OCI-LY1 (cell line): ENCODE results near the gene PRKD2.

Source experiments
- H2AFZ ChIP-seq: fragments of 200-600 bp; sonication (generic), shearing (Covaris generic); 2 replicates; pipeline ENCODE4 v1.6.0; 2014; ENCODE audit warnings: antibody characterized with exemption, mild to moderate bottlenecking, low read length
- H3F3A ChIP-seq: fragments of 200-600 bp; sonication (generic), shearing (Covaris generic); 2 replicates; pipeline ENCODE4 v1.6.0; 2014; ENCODE audit warnings: mild to moderate bottlenecking, antibody characterized with exemption, low read length, moderate library complexity; ENCODE audit not compliant: insufficient read depth
- H3K27ac ChIP-seq: fragments of 200-600 bp; sonication (generic); 2 replicates; pipeline ENCODE4 v1.5.1; 2014; ENCODE audit warnings: low read length, mixed run types, mild to moderate bottlenecking, low read depth; ENCODE audit not compliant: poor library complexity, severe bottlenecking
- H3K27me3 ChIP-seq: fragments of 200-600 bp; sonication (generic); 2 replicates; pipeline ENCODE4 v1.6.0; 2014; ENCODE audit warnings: antibody characterized with exemption, mild to moderate bottlenecking, low read length, moderate library complexity; ENCODE audit not compliant: insufficient read depth
- H3K36me3 ChIP-seq: fragments of 200-600 bp; sonication (generic); 2 replicates; pipeline ENCODE4 v1.6.1; 2014; ENCODE audit warnings: mild to moderate bottlenecking, antibody characterized with exemption, low read length, moderate library complexity, mixed read lengths; ENCODE audit not compliant: insufficient read depth
- H3K4me1 ChIP-seq: fragments of 200-600 bp; sonication (generic); 2 replicates; pipeline ENCODE4 v1.5.1; 2014; ENCODE audit warnings: mild to moderate bottlenecking, low read length, moderate library complexity; ENCODE audit not compliant: insufficient read depth, severe bottlenecking
- H3K4me2 ChIP-seq: fragments of 200-600 bp; sonication (generic), shearing (Covaris generic); 2 replicates; pipeline ENCODE4 v1.6.1; 2014; ENCODE audit warnings: low read length
- H3K4me3 ChIP-seq: fragments of 200-600 bp; sonication (generic); 2 replicates; pipeline ENCODE4 v1.5.1; 2014; ENCODE audit warnings: low read length, low read depth, mild to moderate bottlenecking, mixed read lengths; ENCODE audit not compliant: poor library complexity, severe bottlenecking
- H3K79me2 ChIP-seq: fragments of 200-600 bp; shearing (Covaris generic); 2 replicates; pipeline ENCODE4 v1.6.1; 2016; ENCODE audit warnings: mixed run types, low read length, mixed read lengths; ENCODE audit not compliant: insufficient read depth
- H3K9ac ChIP-seq: fragments of 200-600 bp; sonication (generic), shearing (Covaris generic); 2 replicates; pipeline ENCODE4 v1.6.1; 2014; ENCODE audit warnings: mild to moderate bottlenecking, low read length, mixed read lengths
- H3K9me2 ChIP-seq: fragments of 200-600 bp; sonication (generic), shearing (Covaris generic); 2 replicates; pipeline ENCODE4 v1.6.1; 2014; ENCODE audit warnings: low read depth, mild to moderate bottlenecking, low read length, mixed read lengths
- H3K9me3 ChIP-seq: fragments of 200-600 bp; shearing (Covaris generic); 2 replicates; pipeline ENCODE4 v1.6.1; 2014; ENCODE audit warnings: low read length, mixed read lengths
- H4K20me1 ChIP-seq: fragments of 200-600 bp; sonication (generic), shearing (Covaris generic); 2 replicates; pipeline ENCODE4 v1.6.0; 2016; ENCODE audit warnings: mild to moderate bottlenecking, low read length; ENCODE audit not compliant: insufficient read depth
- CTCF ChIP-seq: fragments of 200-600 bp; sonication (generic), shearing (Covaris generic); IDR thresholded peaks from 2 replicates; pipeline ENCODE4 v1.5.1; 2017; ENCODE audit warnings: mild to moderate bottlenecking, antibody characterized with exemption, low read length, moderate library complexity, mixed read lengths
- EZH2 ChIP-seq: fragments of 200-600 bp; sonication (generic), shearing (Covaris generic); IDR thresholded peaks from 2 replicates; pipeline ENCODE4 v1.8.0; 2017; ENCODE audit warnings: borderline replicate concordance, mixed run types, mild to moderate bottlenecking, antibody characterized with exemption, low read length, moderate library complexity, mixed read lengths

Gene PRKD2

GRCh38 chr19:46634045-46634655, 82.8 kb downstream of the PRKD2 start:
- TF ChIP-seq EZH2 (no peak), CTCF (no peak)
- H3K9ac ChIP-seq: peak overlapping the region; percentile 18; the same call in 1 of the 2 replicates
- peak overlapping the region; percentile 53 for H3K4me3 ChIP-seq

GRCh38 chr19:46633130-46633529, 83.8 kb downstream of the PRKD2 start:
- H2AFZ ChIP-seq: no peak overlapping the region
- no peaks in the 10 kb centered on the region for H3K9me2 ChIP-seq
- no peaks in the 10 kb centered on the region for H3K36me3 ChIP-seq
- H3K4me1 ChIP-seq: peaks cover 18% of the 10 kb centered on the region
- TF ChIP-seq EZH2 (no peak), CTCF (no peak)
- H3K9me3 ChIP-seq: no peaks in the 10 kb centered on the region
- H3K9ac ChIP-seq: no peak overlapping the region
- no peak overlapping the region for H3K27ac ChIP-seq
- no peaks in the 10 kb centered on the region for H3K79me2 ChIP-seq
- H3K4me2 ChIP-seq: peak overlapping the region; percentile 77; the same call in 1 of the 2 replicates
- H3F3A ChIP-seq: peaks cover 4% of the 10 kb centered on the region; the same call in 1 of the 2 replicates
- H4K20me1 ChIP-seq: no peaks in the 10 kb centered on the region
- H3K4me3 ChIP-seq: peak overlapping the region; percentile 53
- H3K27me3 ChIP-seq: peaks cover 7% of the 10 kb centered on the region

More at GRCh38 chr19:46634045-46634655, 82.8 kb downstream of the PRKD2 start:
- Histone ChIP-seq H3K4me1 (peaks cover 27% of the 10 kb centered on the region), H3K9me2 (no peaks in the 10 kb centered on the region), H3K4me2 (peak overlapping the region; percentile 77), H3K79me2 (no peaks in the 10 kb centered on the region), H3K36me3 (no peaks in the 10 kb centered on the region), H2AFZ (no peak overlapping the region), H4K20me1 (no peaks in the 10 kb centered on the region), H3K27ac (no peak overlapping the region), H3F3A (peaks cover 4% of the 10 kb centered on the region; the same call in 1 of the 2 replicates), H3K27me3 (peaks cover 7% of the 10 kb centered on the region), H3K9me3 (no peaks in the 10 kb centered on the region)

- Histone ChIP-seq H2AFZ (no peak overlapping the region), H3K27ac (no peak overlapping the region), H3K9ac (no peak overlapping the region), H3K4me3 (no peak overlapping the region), H3K4me1 (peaks cover 16% of the 10 kb centered on the region), H3F3A (peaks cover 4% of the 10 kb centered on the region; the same call in 1 of the 2 replicates), H3K79me2 (no peaks in the 10 kb centered on the region), H4K20me1 (no peaks in the 10 kb centered on the region), H3K36me3 (no peaks in the 10 kb centered on the region), H3K9me2 (no peaks in the 10 kb centered on the region), H3K27me3 (peaks cover 15% of the 10 kb centered on the region), H3K4me2 (no peak overlapping the region), H3K9me3 (no peaks in the 10 kb centered on the region)
- no peak for TF ChIP-seq CTCF
- no peak for TF ChIP-seq EZH2
Measured at GRCh38 chr19:46631481-46631880, 85.4 kb downstream of the PRKD2 start.
